A549 treated with GW870086 at 1 μM for 4 hours (cell line): Measurements from ENCODE around the gene UBE2K. TPM values are rescaled to one million over a fixed set of nuclear protein-coding genes. Genes with fewer than 3 reads are reported as not detected.

ENCODE experiments used
- total RNA-seq: library from RNA; stranded (reverse); fragments of 200-300 nt; extraction: Qiagen RNA extraction; gene quantifications from 5 replicates; pipeline ENCODE4 v1.2.3, GENCODE V29; 2022; ENCODE audit warnings: low read depth

UBE2K gene, protein sequence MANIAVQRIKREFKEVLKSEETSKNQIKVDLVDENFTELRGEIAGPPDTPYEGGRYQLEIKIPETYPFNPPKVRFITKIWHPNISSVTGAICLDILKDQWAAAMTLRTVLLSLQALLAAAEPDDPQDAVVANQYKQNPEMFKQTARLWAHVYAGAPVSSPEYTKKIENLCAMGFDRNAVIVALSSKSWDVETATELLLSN
- 55.9 to 79.5 TPM (median 73.4 TPM) in 5 replicates for total RNA-seq

DNA sequence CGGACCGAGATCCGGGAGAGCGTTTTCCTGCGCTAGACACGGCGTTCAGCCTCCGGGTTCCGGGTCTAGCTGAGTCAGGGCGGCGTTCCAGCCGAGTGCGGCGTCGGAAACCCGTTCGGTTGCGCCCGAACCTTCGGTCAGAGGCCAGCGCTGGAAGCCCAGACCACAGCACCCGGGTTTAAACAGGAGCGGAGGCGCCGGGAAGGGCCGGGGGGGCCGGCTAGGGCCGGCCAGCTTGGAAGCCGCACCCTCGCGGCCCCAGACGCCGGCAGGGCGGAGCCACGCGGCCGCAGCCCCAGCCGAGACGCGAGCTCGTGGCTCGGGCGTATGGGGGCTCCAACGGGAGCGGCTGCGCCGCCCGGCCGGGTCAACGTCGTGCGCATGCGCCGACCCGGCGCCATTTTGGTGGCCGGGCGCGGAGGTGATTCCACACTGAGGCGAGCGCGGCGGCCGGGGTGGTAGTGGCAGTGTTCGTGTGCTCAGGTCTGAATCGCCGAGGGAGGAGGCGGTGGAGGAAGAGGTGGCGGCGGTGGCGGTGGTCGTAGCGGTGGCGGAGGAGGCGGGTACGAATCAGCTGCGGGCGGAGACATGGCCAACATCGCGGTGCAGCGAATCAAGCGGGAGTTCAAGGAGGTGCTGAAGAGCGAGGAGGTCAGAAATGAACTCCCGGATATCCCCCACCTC lies at the start of gene UBE2K:
TSS of gene UBE2K (plus strand) at position 397 of the 684 bp plus-strand sequence. CDS start at position 589, 192 bp downstream.

Other genes with a start within 250 kb of the UBE2K start
- gene RPL9, start 239.2 kb upstream of the UBE2K start, total RNA-seq, result 898 to 1,713 TPM (median 907 TPM) in 5 replicates
- 10.0 to 12.5 TPM (median 11.1 TPM) in 5 replicates for gene LIAS, start 239.1 kb upstream of the UBE2K start, total RNA-seq
- 211 to 314 TPM (median 235 TPM) in 5 replicates for gene UGDH, start 170.7 kb upstream of the UBE2K start, total RNA-seq
- gene SMIM14, start 59.3 kb upstream of the UBE2K start, total RNA-seq, result 11.6 to 16.4 TPM (median 15.2 TPM) in 5 replicates